Heart right ventricle (tissue), 16 donors: ENCODE results near the gene KDM5A. TPM values are rescaled to one million over a fixed set of nuclear protein-coding genes. Genes with fewer than 3 reads are reported as not detected.

Experiments used
- ATAC-seq, 8 donors: fragments of 200-7000 bp; cut with Tn5 transposase; one replicate each; pipeline ENCODE4 v1.9.1; 2020; ENCODE audit warnings: mild to moderate bottlenecking in 8 of 8, moderate library complexity in 8 of 8, moderate number of reproducible peaks in 1 of 8
- DNase-seq, 2 donors: peaks; one replicate each; pipeline ENCODE4 v3.0.0-alpha.2; 2020
- H3K27ac ChIP-seq, 10 donors: fragments of 200-600 bp; sonication (generic) in 2 of 10; one replicate each; pipeline versions ENCODE4 v1.5.0 to v1.8.0; 2020 to 2022; ENCODE audit warnings: mild to moderate bottlenecking in 3 of 10
- H3K27me3 ChIP-seq, 7 donors: fragments of 200-600 bp; one replicate each; pipeline ENCODE4 v1.8.0; 2021 to 2022; ENCODE audit warnings: mild to moderate bottlenecking in 2 of 7
- H3K36me3 ChIP-seq, 9 donors: fragments of 200-600 bp; sonication (generic) in 1 of 9; one replicate each; pipeline versions ENCODE4 v1.5.0 to v1.8.0; 2020 to 2022; ENCODE audit warnings: mild to moderate bottlenecking in 2 of 9
- H3K4me1 ChIP-seq, 9 donors: fragments of 200-600 bp; sonication (generic) in 1 of 9; one replicate each; pipeline versions ENCODE4 v1.5.0 to v1.8.0; 2020 to 2022; ENCODE audit warnings: mild to moderate bottlenecking in 4 of 9
- H3K4me3 ChIP-seq, 10 donors: fragments of 200-600 bp; sonication (generic) in 2 of 10; one replicate each; pipeline versions ENCODE4 v1.5.0 to v1.8.0; 2020 to 2022; ENCODE audit warnings: mild to moderate bottlenecking in 7 of 10, moderate library complexity in 2 of 10
- H3K9me3 ChIP-seq, 11 donors: fragments of 200-600 bp in 10 of 11; sonication (generic) in 2 of 11; one replicate each; pipeline versions ENCODE4 v1.5.0 to v1.8.0; 2013 to 2022; ENCODE audit warnings: mild to moderate bottlenecking in 2 of 11, control low read depth in 1 of 11, moderate library complexity in 1 of 11
- WGBS, 2 donors: extraction: QIAGEN DNeasy Blood & Tissue Kit; methylation state at CpG; one replicate each; pipeline ENCODE4 v1.1.7; 2013; ENCODE audit warnings: inconsistent platforms in 1 of 2; 5-methylcytosine and 5-hydroxymethylcytosine counted together
- intact Hi-C, 10 donors: fragments of 100-400 bp; cut with DNase I; formaldehyde crosslinking; loops; one replicate each; pipeline versions ENCODE4 v1.11.1 to v1.14.2; 2022
- polyA plus RNA-seq, 2 donors: library from polyadenylated mRNA; stranded (reverse); fragments of 200-250 nt; gene quantifications; one replicate each; pipeline ENCODE4 v1.2.3, GENCODE V29; 2013
- total RNA-seq, 10 donors: library from RNA; stranded (reverse); fragmentation: NEBNext Ultra II Directional in 3 of 10; extraction: Animal tissue kit (Norgen Biotek cat#: 25700) in 3 of 10; gene quantifications; one replicate each; pipeline versions ENCODE4 v1.2.1 to v1.2.4, GENCODE V29; 2021 to 2023
- TF ChIP-seq, protein P1 (sequence below), 9 donors: fragments of 200-600 bp; sonication (generic) in 2 of 9; IDR thresholded peaks; one replicate each; pipeline versions ENCODE4 v1.5.0 to v1.8.0; 2021 to 2022; ENCODE audit warnings: antibody characterized with exemption in 9 of 9, mild to moderate bottlenecking in 5 of 9, moderate library complexity in 1 of 9
- donor health status: Arrhythmogenic right ventricular cardiomyopathy.
- donor health status: ischemic (EF 13 %, LVEDD 7.1; RV severe dilation, severe dysfunction).
- donor health status: healthy with polysubstance abuse.
- donor health status: DM: no; HTN: yes; CAD: no.
- donor health status: DM: no; HTN: no; CAD: no.
- donor health status: ischemic (EF 25% LVEDD 6.9; RV normal size, moderate dysfunction).
- donor health status: ischemic (EF 25% LVEDD 5.7; RV mildly dilated, moderate dysfunction).
- donor health status: healthy.
- donor health status: DM: yes; HTN: yes; CAD: no.
- donor health status: Ischemic cardiomyopathy.
- donor health status: ischemic (EF 35%, LVEDD 5.7; RV mildly dilated, moderate dysfunction).
- donor health status: nonischemic (EF 11% LVEDD 7.7; RV severe dilation, severe dysfunction).
- donor health status: DM: yes; HTN: yes; CAD: no.
- donor health status: PGD.
- donor health status: ischemic (EF 29% LVEDD 5.4; RV normal size, mild dysfunction).
- donor health status: nonischemic (EF 23%, LVEDD 6.1; RV moderate dilation, normal function).

Gene KDM5A
- total and polyA plus RNA-seq, 12 donors = 3.0 to 46.0 (median 33.3) TPM

DNA sequence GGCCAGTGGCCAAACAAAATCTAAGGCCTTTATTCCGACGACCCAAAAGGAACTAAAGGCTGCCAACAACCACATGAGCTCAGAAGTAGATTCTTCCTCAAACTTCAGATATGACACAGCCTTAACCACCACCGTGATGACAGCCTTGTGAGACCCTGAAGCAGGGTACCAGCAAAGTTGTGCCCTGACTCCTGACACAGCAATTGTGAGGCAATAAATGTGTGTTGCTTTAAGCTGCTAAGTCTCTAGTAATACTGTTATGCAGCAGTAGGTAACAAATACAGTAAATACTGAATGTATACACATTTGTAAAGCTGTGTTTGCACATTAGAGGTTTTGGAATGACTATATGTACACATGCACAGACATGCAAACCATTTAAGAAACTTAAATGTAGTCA is 115.7 kb downstream of the KDM5A start:
- peaks cover 0 to 13% (median 3%) of the 10 kb centered on the region in 9 donors for H3K4me1 ChIP-seq
- 36 to 48% methylated on average over 3 of the region's 3 CpGs for WGBS, 2 donors
- H3K27ac ChIP-seq = no peak overlapping the region
- TF ChIP-seq, protein P1, sequence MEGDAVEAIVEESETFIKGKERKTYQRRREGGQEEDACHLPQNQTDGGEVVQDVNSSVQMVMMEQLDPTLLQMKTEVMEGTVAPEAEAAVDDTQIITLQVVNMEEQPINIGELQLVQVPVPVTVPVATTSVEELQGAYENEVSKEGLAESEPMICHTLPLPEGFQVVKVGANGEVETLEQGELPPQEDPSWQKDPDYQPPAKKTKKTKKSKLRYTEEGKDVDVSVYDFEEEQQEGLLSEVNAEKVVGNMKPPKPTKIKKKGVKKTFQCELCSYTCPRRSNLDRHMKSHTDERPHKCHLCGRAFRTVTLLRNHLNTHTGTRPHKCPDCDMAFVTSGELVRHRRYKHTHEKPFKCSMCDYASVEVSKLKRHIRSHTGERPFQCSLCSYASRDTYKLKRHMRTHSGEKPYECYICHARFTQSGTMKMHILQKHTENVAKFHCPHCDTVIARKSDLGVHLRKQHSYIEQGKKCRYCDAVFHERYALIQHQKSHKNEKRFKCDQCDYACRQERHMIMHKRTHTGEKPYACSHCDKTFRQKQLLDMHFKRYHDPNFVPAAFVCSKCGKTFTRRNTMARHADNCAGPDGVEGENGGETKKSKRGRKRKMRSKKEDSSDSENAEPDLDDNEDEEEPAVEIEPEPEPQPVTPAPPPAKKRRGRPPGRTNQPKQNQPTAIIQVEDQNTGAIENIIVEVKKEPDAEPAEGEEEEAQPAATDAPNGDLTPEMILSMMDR (IDR thresholded peaks at IDR 0.05) = no peak
- intact Hi-C loops = no loop called here
- DNase-seq = no peak
- no peak for ATAC-seq
- H3K9me3 ChIP-seq = no peaks in the 10 kb centered on the region
- peaks cover 0 to 2% (median 0%) of the 10 kb centered on the region in 9 donors for H3K36me3 ChIP-seq
- no peaks in the 10 kb centered on the region for H3K27me3 ChIP-seq
- H3K4me3 ChIP-seq = no peak overlapping the region

DNA sequence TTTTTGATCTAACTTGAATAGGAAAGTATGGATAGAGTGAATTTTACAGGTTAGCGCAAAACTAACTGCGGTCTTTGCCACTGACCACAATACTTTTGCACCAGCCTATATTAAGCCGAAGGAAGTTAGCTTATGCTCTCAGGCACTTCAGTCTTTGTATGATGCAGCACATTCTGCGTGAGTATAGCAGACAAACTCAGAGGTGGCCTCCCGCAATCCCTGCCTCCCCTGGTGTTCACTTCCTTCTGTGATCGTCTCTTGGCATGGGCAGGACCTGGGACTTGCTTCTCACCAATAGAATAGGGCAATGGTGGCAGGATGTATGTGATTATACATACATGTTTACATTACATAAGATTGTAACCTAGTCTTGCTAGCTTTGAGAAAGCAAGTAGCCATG is 116.2 kb downstream of the KDM5A start:
- TF ChIP-seq, protein P1 (IDR thresholded peaks at IDR 0.05) = no peak
- H3K9me3 ChIP-seq = no peaks in the 10 kb centered on the region
- DNase-seq (no peak), ATAC-seq (no peak)
- no peaks in the 10 kb centered on the region for H3K36me3 ChIP-seq
- no peaks in the 10 kb centered on the region for H3K27me3 ChIP-seq
- 88 to 90% methylated on average over 6 of the region's 6 CpGs for WGBS, 2 donors
- H3K4me3 ChIP-seq = no peak overlapping the region
- intact Hi-C loops = no loop called here
- H3K27ac ChIP-seq = no peak overlapping the region
- H3K4me1 ChIP-seq = peaks cover 0 to 17% (median 7%) of the 10 kb centered on the region in 9 donors

DNA sequence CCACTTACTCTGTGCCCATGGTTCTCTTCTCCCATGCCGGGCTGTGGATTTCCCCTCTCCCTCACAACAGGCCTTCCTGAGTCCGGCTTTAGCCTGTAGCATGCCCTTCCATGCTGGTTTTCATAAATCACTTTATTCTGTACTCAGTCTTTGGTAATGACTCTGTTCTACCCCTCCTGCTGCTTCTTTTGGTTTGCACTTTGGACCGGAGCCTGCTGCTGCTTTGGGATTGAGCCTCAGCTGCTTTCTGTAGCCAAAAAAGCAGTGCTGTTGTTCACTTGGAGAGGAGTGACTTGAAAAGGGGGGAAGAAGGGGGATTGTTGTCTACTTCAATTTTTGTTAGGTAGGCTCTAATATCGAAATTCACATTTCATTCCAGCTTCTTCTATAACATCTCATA is 118.0 kb downstream of the KDM5A start:
- intact Hi-C loops = no loop called here
- Histone ChIP-seq H3K4me1 (peaks cover 0 to 28% (median 19%) of the 10 kb centered on the region in 9 donors), H3K27ac (no peak overlapping the region), H3K27me3 (no peaks in the 10 kb centered on the region), H3K36me3 (no peaks in the 10 kb centered on the region), H3K4me3 (no peak overlapping the region), H3K9me3 (no peaks in the 10 kb centered on the region)
- DNase-seq (no peak), ATAC-seq (peak in 4 of 8 donors; percentile 21 to 54 (median 38))
- TF ChIP-seq, protein P1 (IDR thresholded peaks at IDR 0.05) = no peak
- 78 to 80% methylated on average over 4 of the region's 4 CpGs for WGBS, 2 donors

DNA sequence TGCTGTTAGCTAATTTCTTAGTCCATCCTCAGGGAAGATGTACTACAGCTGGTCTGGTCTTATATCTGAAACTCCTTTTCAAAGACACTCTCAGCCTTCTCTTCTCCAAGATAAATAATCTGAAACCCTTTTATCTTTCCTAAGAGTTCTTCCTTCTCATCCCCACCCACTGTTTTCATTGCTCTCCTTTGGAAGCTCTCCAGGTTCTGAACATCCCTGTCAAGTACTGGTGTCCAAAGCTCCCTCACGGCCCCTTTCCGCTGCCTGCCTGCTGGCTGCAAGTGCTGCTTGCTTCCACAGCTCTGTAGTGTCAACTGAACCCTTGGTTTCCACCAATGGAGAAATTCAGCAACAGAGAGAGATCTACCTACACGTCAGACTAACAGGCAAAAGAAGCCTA is 119.9 kb downstream of the KDM5A start:
- Histone ChIP-seq H3K4me3 (no peak overlapping the region), H3K9me3 (no peaks in the 10 kb centered on the region), H3K27ac (no peak overlapping the region), H3K4me1 (peaks cover 0 to 28% (median 19%) of the 10 kb centered on the region in 9 donors), H3K27me3 (no peaks in the 10 kb centered on the region), H3K36me3 (no peaks in the 10 kb centered on the region)
- DNase-seq (no peak), ATAC-seq (peak in 3 of 8 donors; percentile 15 to 30 (median 24))
- 36 to 46% methylated on average over 3 of the region's 3 CpGs for WGBS, 2 donors
- intact Hi-C loops = no loop called here
- TF ChIP-seq, protein P1 (IDR thresholded peaks at IDR 0.05) = no peak
